K562 (cell line): Measurements from ENCODE around the gene ATP2A3.

ENCODE experiments used
- ATF7 ChIP-seq: fragments of 450-650 bp; IDR thresholded peaks from 2 replicates; pipeline ENCODE4 v1.7.1; 2014; ENCODE audit warnings: mild to moderate bottlenecking, moderate library complexity
- CEBPB ChIP-seq: fragments of 450-650 bp; IDR thresholded peaks from 2 replicates; pipeline ENCODE4 v1.6.1; 2016; ENCODE audit warnings: missing genetic modification characterization, missing compliant biosample characterization
- HNRNPUL1 ChIP-seq: fragments of 200-400 bp; formaldehyde crosslinking; IDR thresholded peaks from 2 replicates; pipeline ENCODE4 v1.6.1; 2017; ENCODE audit warnings: low read length
- JUN ChIP-seq, 2 experiments: sonication (generic) in 1 of 2; formaldehyde crosslinking in 1 of 2; IDR thresholded peaks; 2 replicates each; pipeline versions ENCODE4 v1.6.1 to v1.8.0; 2012 to 2022; ENCODE audit warnings: borderline replicate concordance in 2 of 2, mild to moderate bottlenecking in 2 of 2, improper control_type of control experiment in 1 of 2, low read depth in 1 of 2, low read length in 1 of 2, missing genetic modification reagents in 1 of 2
- POLR2A ChIP-seq: fragments of 450-650 bp; conservative IDR thresholded peaks from 2 replicates; pipeline ENCODE4 v1.6.1; 2016
- POLR3A ChIP-seq: IDR thresholded peaks from 2 replicates; pipeline ENCODE4 v1.6.1; 2011; ENCODE audit warnings: borderline replicate concordance, mild to moderate bottlenecking, moderate library complexity; ENCODE audit not compliant: insufficient read length, insufficient read depth; ENCODE audit errors: extremely low read depth
- POLR3G ChIP-seq: IDR thresholded peaks from 2 replicates; pipeline ENCODE4 v1.6.1; 2011; ENCODE audit not compliant: insufficient read length, insufficient replicate concordance; ENCODE audit errors: extremely low read depth
- RFX5 ChIP-seq: IDR thresholded peaks from 2 replicates; pipeline ENCODE4 v1.6.1; 2011; ENCODE audit warnings: low read depth, mild to moderate bottlenecking, improper control_type of control experiment, low read length
- RNF2 ChIP-seq: sonication (generic); IDR thresholded peaks from 2 replicates; pipeline ENCODE4 v1.6.1; 2016
- RNF219 ChIP-seq: fragments of 250-450 bp; sonication (Bioruptor Pico); IDR thresholded peaks from 2 replicates; pipeline ENCODE4 v1.5.0; 2022; ENCODE audit warnings: mild to moderate bottlenecking
- SIN3A ChIP-seq, 2 experiments: fragments of 150-350 bp in 1 of 2; IDR thresholded peaks; 2 replicates each; pipeline ENCODE4 v1.6.1; 2011 to 2016; ENCODE audit warnings: borderline replicate concordance in 2 of 2, low read depth in 2 of 2, low read length in 2 of 2, mild to moderate bottlenecking in 2 of 2, moderate library complexity in 2 of 2; ENCODE audit not compliant: control insufficient read depth in 1 of 2
- SIX5 ChIP-seq, 2 experiments: IDR thresholded peaks; 2 replicates each; pipeline ENCODE4 v1.6.1; 2011; ENCODE audit warnings: low read length in 2 of 2, borderline replicate concordance in 1 of 2, low read depth in 1 of 2, mild to moderate bottlenecking in 1 of 2, moderate library complexity in 1 of 2; ENCODE audit not compliant: insufficient read depth in 1 of 2
- TAF1 ChIP-seq: IDR thresholded peaks from 2 replicates; pipeline ENCODE4 v1.6.1; 2011; ENCODE audit warnings: mild to moderate bottlenecking, low read length, moderate library complexity; ENCODE audit not compliant: insufficient read depth, control insufficient read depth, severe bottlenecking; ENCODE audit errors: extremely low read depth
- UBTF ChIP-seq, 2 experiments: IDR thresholded peaks; 2 replicates each; pipeline ENCODE4 v1.6.1; 2012; ENCODE audit warnings: improper control_type of control experiment in 2 of 2, low read depth in 2 of 2, low read length in 2 of 2, borderline replicate concordance in 1 of 2

- TF ChIP-seq CEBPB (tag) (no peak), POLR3A (no peak), POLR2A (no peak), SIX5 (IDR thresholded peaks at IDR 0.05; ENCODE audit: borderline replicate concordance in 1 of 2, insufficient read depth in 1 of 2, low read depth in 1 of 2, low read length in 2 of 2) (no peak), RNF2 (no peak), RFX5 (no peak), SIN3A (IDR thresholded peaks at IDR 0.05; ENCODE audit: borderline replicate concordance in 2 of 2, control insufficient read depth in 1 of 2, low read depth in 2 of 2, low read length in 2 of 2) (no peak), POLR3G (no peak), HNRNPUL1 (no peak), TAF1 (no peak), ATF7 (no peak), UBTF (IDR thresholded peaks at IDR 0.05; ENCODE audit: borderline replicate concordance in 1 of 2, low read depth in 2 of 2, low read length in 2 of 2) (no peak), JUN (IDR thresholded peaks at IDR 0.05; ENCODE audit: borderline replicate concordance, low read depth, low read length) (no peak), JUN (CRISPR knock-in tag; IDR thresholded peaks at IDR 0.05; ENCODE audit: borderline replicate concordance) (no peak), RNF219 (CRISPR knock-in tag) (no peak)
Observed at GRCh38 chr17:3937359-3937758, 26.9 kb downstream of the ATP2A3 start.
